Spinal cord (tissue), 10 donors: ENCODE data around the gene LRMDA. TPM values are rescaled to one million over a fixed set of nuclear protein-coding genes. Genes with fewer than 3 reads are reported as not detected.

ENCODE experiments used
- DNase-seq, 6 donors: peaks; one replicate each; pipeline versions ENCODE4 v3.0.0 to v3.0.0-alpha.2; 2013 to 2015; ENCODE audit warnings: low spot score in 6 of 6, low read depth in 4 of 6
- H3K27ac ChIP-seq: one replicate; pipeline ENCODE4 v1.5.1; 2013; ENCODE audit warnings: low read depth, low read length, control low read depth
- H3K27me3 ChIP-seq: one replicate; pipeline ENCODE4 v1.6.1; 2013; ENCODE audit warnings: low read length; ENCODE audit not compliant: control insufficient read depth, insufficient read depth
- H3K36me3 ChIP-seq: one replicate; pipeline ENCODE4 v1.6.1; 2013; ENCODE audit warnings: low read length; ENCODE audit not compliant: control insufficient read depth, insufficient read depth
- H3K4me1 ChIP-seq: one replicate; pipeline ENCODE4 v1.6.1; 2013; ENCODE audit warnings: low read length; ENCODE audit not compliant: control insufficient read depth, insufficient read depth
- H3K4me3 ChIP-seq: one replicate; pipeline ENCODE4 v1.5.1; 2013; ENCODE audit warnings: low read depth, low read length, control low read depth
- H3K9me3 ChIP-seq: one replicate; pipeline ENCODE4 v1.6.1; 2013; ENCODE audit warnings: low read length; ENCODE audit not compliant: control insufficient read depth, insufficient read depth
- WGBS: methylation state at CpG from one replicate; pipeline ENCODE4 v1.1.5; 2013; ENCODE audit warnings: missing lambda C conversion rate; ENCODE audit not compliant: insufficient coverage; 5-methylcytosine and 5-hydroxymethylcytosine counted together
- polyA plus RNA-seq, 2 donors: library from polyadenylated mRNA; unstranded; fragments of 120-200 nt; gene quantifications; one replicate each; pipeline ENCODE4 v1.2.1, GENCODE V29; 2013; ENCODE audit not compliant: insufficient read length in 2 of 2
- total RNA-seq, 2 donors: library from RNA; depleted of rRNA in 1 of 2; stranded (reverse); fragments of 120-200 nt in 1 of 2; fragments of >200 nt in 1 of 2; gene quantifications; one replicate each; pipeline versions ENCODE4 v1.2.3 to v1.2.4, GENCODE V29; 2013 to 2014
- donor health status: healthy.

The LRMDA gene
- total and polyA plus RNA-seq, 4 donors, result 5.6 to 9.9 (median 7.2) TPM

DNA sequence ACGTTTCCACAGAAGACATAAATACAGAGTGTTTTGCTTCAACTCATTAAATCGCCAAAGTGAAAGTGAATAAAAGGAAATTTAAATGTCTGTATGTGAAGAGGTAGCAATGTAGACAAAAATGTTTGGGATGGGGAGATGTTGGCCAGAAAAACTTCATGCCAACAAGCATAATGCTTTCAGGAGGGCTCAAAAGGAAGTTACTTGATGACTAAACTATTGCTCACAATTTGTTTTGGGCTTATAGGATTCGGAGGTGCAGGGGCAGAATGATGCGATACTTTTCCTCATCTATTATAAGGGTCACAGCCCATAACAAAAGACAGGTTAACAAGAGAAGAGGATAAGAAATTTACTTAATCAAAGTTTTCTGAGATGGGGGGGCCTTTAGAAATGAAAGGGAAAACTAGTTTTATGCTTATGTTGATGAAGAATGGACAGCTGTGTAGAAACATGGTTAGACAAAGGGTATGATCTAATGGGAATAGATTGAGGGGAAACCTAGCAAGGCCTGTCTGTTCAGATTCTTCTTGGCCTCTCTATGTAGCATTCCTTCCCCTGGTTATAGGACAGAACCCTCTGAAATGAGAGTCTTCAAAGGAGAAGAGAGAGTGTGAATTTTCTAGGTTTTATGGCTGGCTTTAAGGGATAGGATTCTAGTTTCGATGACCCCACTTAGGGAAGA lies 898.6 kb downstream of the LRMDA start:
- Histone ChIP-seq H3K4me3 (no peak overlapping the region), H3K9me3 (no peaks in the 10 kb centered on the region), H3K27me3 (no peaks in the 10 kb centered on the region), H3K27ac (no peak overlapping the region), H3K36me3 (no peaks in the 10 kb centered on the region), H3K4me1 (no peaks in the 10 kb centered on the region)
- WGBS, result 100% methylated on average over 1 of the region's 5 CpGs
- DNase-seq, result no peak

DNA sequence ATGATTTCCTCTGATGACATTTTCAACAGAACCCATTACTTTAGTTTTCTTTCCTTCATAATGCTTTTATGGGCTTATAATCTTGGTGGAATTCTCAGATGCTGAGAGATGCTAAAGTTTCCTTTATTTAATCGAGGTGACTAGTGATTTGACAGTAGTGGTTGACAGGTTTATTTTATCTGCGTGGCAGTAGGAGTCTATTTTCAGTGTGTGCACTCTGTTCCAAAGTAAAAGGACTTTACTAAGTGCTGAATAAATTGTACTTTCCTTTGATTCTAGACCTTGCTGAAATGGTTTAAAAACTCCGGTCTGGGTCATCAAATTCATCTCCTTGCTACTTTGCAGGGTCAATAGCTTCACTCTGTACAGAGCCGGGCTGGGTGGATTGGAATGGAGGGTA lies 900.3 kb downstream of the LRMDA start:
- Histone ChIP-seq H3K36me3 (no peaks in the 10 kb centered on the region), H3K9me3 (no peaks in the 10 kb centered on the region), H3K27ac (no peak overlapping the region), H3K4me1 (no peaks in the 10 kb centered on the region), H3K27me3 (no peaks in the 10 kb centered on the region), H3K4me3 (no peak overlapping the region)
- 90% methylated on average over 2 of the region's 4 CpGs for WGBS
- no peak for DNase-seq

- Histone ChIP-seq H3K9me3 (no peaks in the 10 kb centered on the region), H3K27ac (no peak overlapping the region), H3K36me3 (no peaks in the 10 kb centered on the region), H3K4me3 (no peak overlapping the region), H3K4me1 (no peaks in the 10 kb centered on the region), H3K27me3 (no peaks in the 10 kb centered on the region)
- peak in 1 of 6 donors; percentile 38 for DNase-seq
- 100% methylated on average over 2 of the region's 2 CpGs for WGBS
Measured at GRCh38 chr10:76333326-76333725, 901.9 kb downstream of the LRMDA start.

DNA sequence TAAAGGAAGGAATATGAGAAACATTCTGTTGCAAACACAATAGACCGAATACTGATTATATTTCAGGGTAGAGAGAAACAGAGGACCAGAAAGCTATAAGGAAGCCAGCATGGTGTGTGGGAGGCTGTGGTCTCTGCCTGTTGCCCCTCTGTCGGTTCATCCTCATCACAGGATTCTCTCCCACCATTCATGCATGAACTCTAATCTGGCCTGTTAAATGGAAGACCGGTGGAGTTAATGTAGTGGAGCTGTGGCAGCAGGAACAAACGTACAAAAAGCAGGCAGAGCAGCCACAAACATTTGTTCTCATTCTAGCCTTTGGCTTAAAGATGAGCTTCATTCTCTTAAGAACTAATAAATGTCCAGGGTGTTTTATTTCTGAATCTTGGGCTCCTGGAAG lies 902.4 kb downstream of the LRMDA start:
- no peaks in the 10 kb centered on the region for H3K36me3 ChIP-seq
- WGBS, result no CpG with 5 or more reads among the region's 4 CpGs
- no peaks in the 10 kb centered on the region for H3K27me3 ChIP-seq
- H3K9me3 ChIP-seq, result no peaks in the 10 kb centered on the region
- no peak overlapping the region for H3K27ac ChIP-seq
- DNase-seq, result peak in 1 of 6 donors; percentile 43
- no peaks in the 10 kb centered on the region for H3K4me1 ChIP-seq
- H3K4me3 ChIP-seq, result no peak overlapping the region

DNA sequence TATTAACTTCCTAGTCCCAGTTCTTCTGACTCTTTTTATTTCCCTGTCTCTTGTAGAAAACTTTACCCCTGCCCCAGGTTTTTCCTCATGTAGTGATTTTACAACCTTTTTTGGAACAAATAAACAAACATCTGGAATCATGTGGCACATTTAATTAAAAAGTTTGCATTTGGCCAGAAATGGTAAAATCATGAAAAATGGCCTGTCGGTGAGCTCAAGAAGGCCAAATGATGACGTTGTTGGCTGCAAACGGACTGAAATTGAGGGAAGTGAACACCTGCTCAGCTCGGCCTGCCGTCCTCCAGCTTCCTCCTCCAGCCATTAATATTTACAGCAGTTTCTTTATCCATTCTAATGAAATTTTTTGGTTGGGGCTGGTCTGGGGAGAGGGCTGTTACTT lies 902.8 kb downstream of the LRMDA start:
- no peaks in the 10 kb centered on the region for H3K4me1 ChIP-seq
- no CpG with 5 or more reads among the region's 5 CpGs for WGBS

DNA sequence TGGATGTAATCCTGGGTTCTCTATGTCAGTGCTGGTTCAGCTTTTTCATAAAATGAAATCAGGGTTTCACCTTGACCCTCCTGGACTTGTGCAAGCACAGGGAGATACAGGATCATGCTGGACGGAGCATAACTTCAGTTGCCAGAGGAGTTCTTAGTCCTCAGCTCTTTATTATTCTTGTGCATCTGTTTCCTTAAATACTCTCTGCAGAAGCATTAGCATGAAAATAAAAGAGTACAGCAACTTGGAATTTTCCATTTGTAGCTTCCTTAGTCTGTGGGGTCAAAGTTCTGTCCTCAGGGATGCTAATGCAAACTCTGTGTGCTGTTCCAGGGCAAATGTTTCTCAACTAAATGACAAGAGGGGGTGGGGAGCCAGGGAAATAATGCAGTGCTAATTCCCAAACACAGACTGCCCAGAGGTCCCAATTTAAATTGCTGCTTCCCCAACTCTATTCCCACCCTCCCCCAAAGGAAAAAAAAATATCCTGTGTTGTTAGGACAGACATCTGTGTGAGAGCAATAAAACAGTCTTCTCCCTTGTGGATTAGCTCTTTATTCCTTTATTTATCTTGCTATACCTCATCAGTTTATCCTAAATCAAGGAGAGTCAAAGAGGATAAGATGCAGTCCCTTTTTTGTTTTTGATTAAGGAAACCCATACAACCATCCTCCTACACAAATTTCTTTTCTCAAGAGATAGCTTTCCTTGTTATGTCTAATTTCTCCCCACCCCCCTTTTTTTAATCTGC lies 905.0 kb downstream of the LRMDA start:
- Histone ChIP-seq H3K27ac (no peak overlapping the region), H3K4me1 (no peaks in the 10 kb centered on the region), H3K4me3 (no peak overlapping the region), H3K36me3 (no peaks in the 10 kb centered on the region), H3K9me3 (no peaks in the 10 kb centered on the region), H3K27me3 (no peaks in the 10 kb centered on the region)
- DNase-seq, result peak in 3 of 6 donors; percentile 24 to 72 (median 51)
- WGBS, result 13% methylated on average over 1 of the region's 1 CpG

More for the DNA sequence above, 902.8 kb downstream of the LRMDA start:
- Histone ChIP-seq H3K9me3 (no peaks in the 10 kb centered on the region), H3K27me3 (no peaks in the 10 kb centered on the region), H3K4me3 (no peak overlapping the region), H3K36me3 (no peaks in the 10 kb centered on the region), H3K27ac (no peak overlapping the region)
- DNase-seq, result no peak

DNA sequence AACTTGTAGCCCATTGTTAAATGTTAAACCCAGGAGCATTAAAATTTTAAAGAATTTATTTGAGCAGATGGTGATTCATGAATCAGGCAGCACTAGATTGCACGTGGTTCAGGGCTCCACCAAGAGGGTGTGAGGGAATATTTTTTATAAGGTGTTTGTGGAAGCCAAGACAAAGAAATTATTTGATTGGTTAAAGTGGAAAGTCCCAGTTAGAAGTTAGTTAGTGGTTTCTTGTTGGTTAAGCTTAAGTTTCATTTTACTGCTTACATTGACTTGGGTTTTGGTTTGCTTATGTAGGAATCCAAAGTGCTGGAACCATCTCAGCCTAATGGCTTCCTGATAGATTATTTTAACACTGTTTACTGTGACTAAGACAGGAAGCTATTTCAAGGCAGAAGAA lies 906.2 kb downstream of the LRMDA start:
- no peak for DNase-seq
- Histone ChIP-seq H3K4me1 (no peaks in the 10 kb centered on the region), H3K27ac (no peak overlapping the region), H3K4me3 (no peak overlapping the region), H3K27me3 (no peaks in the 10 kb centered on the region), H3K9me3 (no peaks in the 10 kb centered on the region), H3K36me3 (no peaks in the 10 kb centered on the region)
- WGBS, result 92% methylated on average over 1 of the region's 1 CpG

DNA sequence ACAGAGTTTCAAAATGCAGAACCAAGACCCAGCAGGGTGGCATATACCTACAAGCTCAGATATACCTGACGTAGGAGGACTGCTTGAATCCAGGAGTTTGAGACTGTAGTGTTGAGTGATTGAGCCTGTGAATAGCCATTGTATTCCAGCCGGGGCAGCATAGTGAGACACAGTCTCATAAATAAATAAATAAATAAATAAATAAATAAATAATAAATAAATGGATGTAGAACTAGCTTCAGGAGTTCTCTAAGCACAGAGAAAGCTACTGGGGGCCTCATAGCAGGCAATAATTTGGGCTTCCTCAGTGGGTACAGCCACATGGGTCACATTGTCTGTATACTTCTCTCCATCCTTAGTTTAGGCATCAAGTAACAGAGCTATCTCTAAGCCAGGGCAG lies 906.8 kb downstream of the LRMDA start:
- no peak for DNase-seq
- Histone ChIP-seq H3K4me3 (no peak overlapping the region), H3K27ac (no peak overlapping the region), H3K36me3 (no peaks in the 10 kb centered on the region), H3K27me3 (no peaks in the 10 kb centered on the region), H3K4me1 (no peaks in the 10 kb centered on the region), H3K9me3 (no peaks in the 10 kb centered on the region)
- no CpG with 5 or more reads among the region's 2 CpGs for WGBS

DNA sequence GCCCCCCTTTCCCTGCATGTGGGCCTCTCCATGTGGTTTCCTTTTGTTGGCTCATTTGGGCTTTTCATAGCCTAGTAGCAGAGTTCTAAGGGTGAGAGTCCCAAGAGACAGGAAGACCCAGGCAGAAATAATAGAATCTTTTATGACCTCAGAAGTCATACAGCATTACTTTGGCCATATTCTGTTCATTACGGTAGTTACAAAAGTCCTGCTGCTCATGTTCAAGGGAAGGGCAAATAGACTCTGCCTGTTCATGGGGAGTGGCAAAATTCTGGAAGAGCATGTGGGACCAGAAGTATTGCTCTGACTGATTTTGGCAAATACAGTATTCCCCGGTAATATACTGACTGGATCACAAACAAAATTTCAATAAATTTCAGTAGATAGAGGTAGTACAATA lies 910.3 kb downstream of the LRMDA start:
- no peaks in the 10 kb centered on the region for H3K27me3 ChIP-seq
- WGBS, result no CpG with 5 or more reads among the region's 2 CpGs
- H3K36me3 ChIP-seq, result no peaks in the 10 kb centered on the region
- H3K4me1 ChIP-seq, result no peaks in the 10 kb centered on the region
- no peak overlapping the region for H3K4me3 ChIP-seq
- H3K9me3 ChIP-seq, result peaks cover 2% of the 10 kb centered on the region
- DNase-seq, result no peak
- no peak overlapping the region for H3K27ac ChIP-seq

DNA sequence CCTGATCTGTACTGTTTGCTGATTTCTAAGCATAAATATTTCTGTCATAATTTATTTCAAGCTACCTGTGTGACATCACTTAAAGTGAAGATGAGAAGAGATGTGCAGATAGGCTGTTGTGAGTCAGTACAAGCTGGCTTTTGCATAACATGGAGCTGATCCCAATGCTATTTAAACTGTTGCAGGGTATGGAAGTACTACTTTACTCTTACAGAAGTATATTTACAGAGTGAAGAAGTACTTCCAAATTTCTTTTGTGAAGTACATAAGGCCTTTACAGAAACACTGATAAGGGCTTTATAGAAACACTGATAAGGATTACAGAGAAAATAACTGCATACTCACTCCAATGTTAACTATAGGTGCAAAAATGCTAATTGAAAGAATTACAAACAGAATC lies 911.6 kb downstream of the LRMDA start:
- H3K4me1 ChIP-seq, result no peaks in the 10 kb centered on the region
- H3K4me3 ChIP-seq, result no peak overlapping the region
- H3K36me3 ChIP-seq, result no peaks in the 10 kb centered on the region
- no peak for DNase-seq
- no peaks in the 10 kb centered on the region for H3K27me3 ChIP-seq
- H3K9me3 ChIP-seq, result peaks cover 2% of the 10 kb centered on the region
- H3K27ac ChIP-seq, result no peak overlapping the region
